ENCODE data around the gene KCNJ13.
A peak's percentile ranks its signal among the peaks of the same experiment; 100 is the strongest.

KCNJ13 gene

GRCh38 chr2:232783278-232783677, 6.9 kb upstream of the KCNJ13 start:
- peaks cover 46% of the 10 kb centered on the region for H3K36me3 Mint-ChIP-seq (ENCODE audit: low read depth)

GRCh38 chr2:232781765-232782164, 5.4 kb upstream of the KCNJ13 start:
- Mint-ChIP-seq H3K27ac (peak overlapping the region; percentile 85), H3K9me3 (peaks cover 5% of the 10 kb centered on the region), H3K4me3 (peak overlapping the region; percentile 44), H3K36me3 (ENCODE audit: low read depth) (peaks cover 36% of the 10 kb centered on the region), H3K4me1 (ENCODE audit: low read depth) (peaks cover 16% of the 10 kb centered on the region), H3K27me3 (ENCODE audit: low read depth) (no peaks in the 10 kb centered on the region)
- peak; percentile 61 for DNase-seq (ENCODE audit: low spot score)

More at GRCh38 chr2:232783278-232783677, 6.9 kb upstream of the KCNJ13 start:
- peaks cover 5% of the 10 kb centered on the region for H3K9me3 Mint-ChIP-seq
- H3K4me1 Mint-ChIP-seq (ENCODE audit: low read depth): peaks cover 25% of the 10 kb centered on the region
- no peak for DNase-seq (ENCODE audit: low spot score)
- no peak overlapping the region for H3K4me3 Mint-ChIP-seq
- no peak overlapping the region for H3K27ac Mint-ChIP-seq
- no peaks in the 10 kb centered on the region for H3K27me3 Mint-ChIP-seq (ENCODE audit: low read depth)

GRCh38 chr2:232779934-232780333, 3.6 kb upstream of the KCNJ13 start:
- Mint-ChIP-seq H3K27me3 (ENCODE audit: low read depth) (no peaks in the 10 kb centered on the region), H3K4me3 (no peak overlapping the region), H3K36me3 (ENCODE audit: low read depth) (peaks cover 36% of the 10 kb centered on the region), H3K4me1 (ENCODE audit: low read depth) (peaks cover 16% of the 10 kb centered on the region), H3K9me3 (peaks cover 2% of the 10 kb centered on the region), H3K27ac (no peak overlapping the region)
- no peak for DNase-seq (ENCODE audit: low spot score)

- Mint-ChIP-seq H3K27me3 (ENCODE audit: low read depth) (no peaks in the 10 kb centered on the region), H3K36me3 (ENCODE audit: low read depth) (peaks cover 33% of the 10 kb centered on the region), H3K4me3 (no peak overlapping the region), H3K27ac (no peak overlapping the region), H3K9me3 (no peaks in the 10 kb centered on the region), H3K4me1 (ENCODE audit: low read depth) (peaks cover 12% of the 10 kb centered on the region)
- no peak for DNase-seq (ENCODE audit: low spot score)
Measured at GRCh38 chr2:232779465-232779864, 3.1 kb upstream of the KCNJ13 start.

- H3K36me3 Mint-ChIP-seq (ENCODE audit: low read depth): peaks cover 27% of the 10 kb centered on the region
- no peaks in the 10 kb centered on the region for H3K27me3 Mint-ChIP-seq (ENCODE audit: low read depth)
- peaks cover 19% of the 10 kb centered on the region for H3K4me1 Mint-ChIP-seq (ENCODE audit: low read depth)
- DNase-seq (ENCODE audit: low spot score): no peak
- no peak overlapping the region for H3K4me3 Mint-ChIP-seq
- no peaks in the 10 kb centered on the region for H3K9me3 Mint-ChIP-seq
- no peak overlapping the region for H3K27ac Mint-ChIP-seq
Measured at GRCh38 chr2:232777276-232777675, 911 bp upstream of the KCNJ13 start.

GRCh38 chr2:232773815-232774214, 2.5 kb downstream of the KCNJ13 start:
- no peak for DNase-seq (ENCODE audit: low spot score)
- no peaks in the 10 kb centered on the region for H3K27me3 Mint-ChIP-seq (ENCODE audit: low read depth)
- H3K9me3 Mint-ChIP-seq: no peaks in the 10 kb centered on the region
- peaks cover 28% of the 10 kb centered on the region for H3K36me3 Mint-ChIP-seq (ENCODE audit: low read depth)
- H3K4me1 Mint-ChIP-seq (ENCODE audit: low read depth): peaks cover 29% of the 10 kb centered on the region
- no peak overlapping the region for H3K27ac Mint-ChIP-seq
- no peak overlapping the region for H3K4me3 Mint-ChIP-seq

GRCh38 chr2:232772531-232772930, 3.8 kb downstream of the KCNJ13 start:
- H3K4me3 Mint-ChIP-seq: peak overlapping the region; percentile 33
- H3K4me1 Mint-ChIP-seq (ENCODE audit: low read depth): peaks cover 29% of the 10 kb centered on the region
- no peaks in the 10 kb centered on the region for H3K27me3 Mint-ChIP-seq (ENCODE audit: low read depth)
- H3K9me3 Mint-ChIP-seq: no peaks in the 10 kb centered on the region
- peak overlapping the region; percentile 62 for H3K27ac Mint-ChIP-seq
- DNase-seq (ENCODE audit: low spot score): peak; percentile 11
- peaks cover 38% of the 10 kb centered on the region for H3K36me3 Mint-ChIP-seq (ENCODE audit: low read depth)

GRCh38 chr2:232771870-232772269, 4.5 kb downstream of the KCNJ13 start:
- no peak for DNase-seq (ENCODE audit: low spot score)
- H3K9me3 Mint-ChIP-seq: no peaks in the 10 kb centered on the region
- H3K36me3 Mint-ChIP-seq (ENCODE audit: low read depth): peaks cover 38% of the 10 kb centered on the region
- H3K4me3 Mint-ChIP-seq: peak overlapping the region; percentile 56
- no peaks in the 10 kb centered on the region for H3K27me3 Mint-ChIP-seq (ENCODE audit: low read depth)
- peaks cover 29% of the 10 kb centered on the region for H3K4me1 Mint-ChIP-seq (ENCODE audit: low read depth)
- peak overlapping the region; percentile 40 for H3K27ac Mint-ChIP-seq

GRCh38 chr2:232770207-232770606, 6.2 kb downstream of the KCNJ13 start:
- Mint-ChIP-seq H3K27me3 (ENCODE audit: low read depth) (no peaks in the 10 kb centered on the region), H3K27ac (no peak overlapping the region)

GRCh38 chr2:232767866-232768265, 8.5 kb downstream of the KCNJ13 start:
- Mint-ChIP-seq H3K27ac (no peak overlapping the region), H3K9me3 (no peaks in the 10 kb centered on the region), H3K4me3 (no peak overlapping the region), H3K27me3 (ENCODE audit: low read depth) (no peaks in the 10 kb centered on the region), H3K4me1 (ENCODE audit: low read depth) (peaks cover 26% of the 10 kb centered on the region), H3K36me3 (ENCODE audit: low read depth) (peaks cover 43% of the 10 kb centered on the region)
- no peak for DNase-seq (ENCODE audit: low spot score)

More at GRCh38 chr2:232770207-232770606, 6.2 kb downstream of the KCNJ13 start:
- no peak for DNase-seq (ENCODE audit: low spot score)
- Mint-ChIP-seq H3K4me1 (ENCODE audit: low read depth) (peaks cover 34% of the 10 kb centered on the region), H3K4me3 (no peak overlapping the region), H3K9me3 (no peaks in the 10 kb centered on the region), H3K36me3 (ENCODE audit: low read depth) (peaks cover 42% of the 10 kb centered on the region)

- DNase-seq (ENCODE audit: low spot score): peak; percentile 12
- Mint-ChIP-seq H3K4me1 (ENCODE audit: low read depth) (peaks cover 22% of the 10 kb centered on the region), H3K27me3 (ENCODE audit: low read depth) (no peaks in the 10 kb centered on the region), H3K9me3 (no peaks in the 10 kb centered on the region), H3K36me3 (ENCODE audit: low read depth) (peaks cover 39% of the 10 kb centered on the region), H3K27ac (no peak overlapping the region), H3K4me3 (no peak overlapping the region)
Measured at GRCh38 chr2:232761301-232761907, 15.0 kb downstream of the KCNJ13 start.

GRCh38 chr2:232757905-232758304, 18.5 kb downstream of the KCNJ13 start:
- peak overlapping the region; percentile 65 for H3K27ac Mint-ChIP-seq
- DNase-seq (ENCODE audit: low spot score): no peak
- H3K4me1 Mint-ChIP-seq (ENCODE audit: low read depth): peaks cover 20% of the 10 kb centered on the region
- peaks cover 35% of the 10 kb centered on the region for H3K36me3 Mint-ChIP-seq (ENCODE audit: low read depth)
- no peaks in the 10 kb centered on the region for H3K9me3 Mint-ChIP-seq
- H3K27me3 Mint-ChIP-seq (ENCODE audit: low read depth): no peaks in the 10 kb centered on the region
- peak overlapping the region; percentile 38 for H3K4me3 Mint-ChIP-seq

- Mint-ChIP-seq H3K9me3 (no peaks in the 10 kb centered on the region), H3K4me1 (ENCODE audit: low read depth) (peaks cover 4% of the 10 kb centered on the region), H3K27ac (no peak overlapping the region), H3K4me3 (no peak overlapping the region), H3K36me3 (ENCODE audit: low read depth) (peaks cover 22% of the 10 kb centered on the region), H3K27me3 (ENCODE audit: low read depth) (no peaks in the 10 kb centered on the region)
- DNase-seq (ENCODE audit: low spot score): no peak
Measured at GRCh38 chr2:232750135-232750671, 26.2 kb downstream of the KCNJ13 start.

- no peaks in the 10 kb centered on the region for H3K9me3 Mint-ChIP-seq
- no peak for DNase-seq (ENCODE audit: low spot score)
- peaks cover 9% of the 10 kb centered on the region for H3K4me1 Mint-ChIP-seq (ENCODE audit: low read depth)
- no peaks in the 10 kb centered on the region for H3K27me3 Mint-ChIP-seq (ENCODE audit: low read depth)
- no peak overlapping the region for H3K4me3 Mint-ChIP-seq
- peaks cover 22% of the 10 kb centered on the region for H3K36me3 Mint-ChIP-seq (ENCODE audit: low read depth)
- no peak overlapping the region for H3K27ac Mint-ChIP-seq
Measured at GRCh38 chr2:232749331-232749730, 27.0 kb downstream of the KCNJ13 start.

GRCh38 chr2:232748038-232748437, 28.3 kb downstream of the KCNJ13 start:
- Mint-ChIP-seq H3K27me3 (ENCODE audit: low read depth) (no peaks in the 10 kb centered on the region), H3K36me3 (ENCODE audit: low read depth) (peaks cover 19% of the 10 kb centered on the region), H3K9me3 (no peaks in the 10 kb centered on the region), H3K27ac (no peak overlapping the region), H3K4me1 (ENCODE audit: low read depth) (peaks cover 14% of the 10 kb centered on the region), H3K4me3 (no peak overlapping the region)
- DNase-seq (ENCODE audit: low spot score): no peak
